ENCODE results near the gene PRDM16. TPM values are rescaled to one million over a fixed set of nuclear protein-coding genes. Genes with fewer than 3 reads are reported as not detected.
A peak's percentile ranks its signal among the peaks of the same experiment; 100 is the strongest.

Gene PRDM16
- total RNA-seq, 1 experiment from 2014 or later: 0.17 TPM

DNA sequence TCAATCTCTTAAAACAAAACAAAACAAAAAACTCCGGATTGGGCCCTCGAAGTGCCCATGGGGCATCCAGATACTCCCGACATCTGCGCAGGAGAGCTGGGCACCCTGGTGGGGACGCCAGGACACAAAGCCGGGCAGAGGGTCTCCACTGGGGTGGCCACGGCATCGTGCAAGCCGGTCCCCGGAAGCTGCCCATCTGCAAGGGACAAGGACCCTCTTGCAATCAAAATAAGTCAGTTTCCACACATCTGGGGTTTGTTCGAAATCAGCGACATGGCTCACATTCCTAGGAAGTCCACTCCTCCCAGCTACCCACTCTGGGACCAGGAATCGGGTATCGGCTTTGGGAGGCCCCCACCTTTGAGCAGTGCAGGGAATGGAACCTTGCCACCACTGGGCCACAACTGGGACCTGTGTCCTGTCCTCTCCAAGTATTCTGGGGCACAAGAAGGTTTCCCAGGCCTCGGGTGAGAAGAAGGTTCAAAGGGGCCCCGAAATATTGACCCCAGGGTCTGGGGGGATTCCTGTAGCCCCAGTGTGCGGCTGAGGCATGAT lies 4.6 kb upstream of the PRDM16 start:
- Histone ChIP-seq H4K8ac (replicated peaks; ENCODE audit: insufficient read length, low read depth, low read length) (no peak overlapping the region), H3T11ph (ENCODE audit: low read length) (no peak overlapping the region), H2BK20ac (ENCODE audit: low read depth, low read length, poor library complexity, severe bottlenecking) (no peak overlapping the region), H3K79me2 (ENCODE audit: insufficient read depth, low read length) (no peaks in the 10 kb centered on the region), H3K27ac (ENCODE audit: insufficient read length, low read depth, low read length) (no peak overlapping the region), H3K14ac (ENCODE audit: insufficient read depth, low read length) (no peak overlapping the region), H2AFZ (ENCODE audit: low read length) (no peak overlapping the region), H2BK12ac (ENCODE audit: insufficient read length, low read depth, low read length) (no peak overlapping the region), H2BK120ac (ENCODE audit: low read depth, low read length, poor library complexity, severe bottlenecking) (no peak overlapping the region), H3K23me2 (ENCODE audit: insufficient read length, low read depth, low read length, poor library complexity, severe bottlenecking) (peaks cover 10% of the 10 kb centered on the region), H2AK5ac (ENCODE audit: insufficient read length, low read length) (no peak overlapping the region), H3K4me1 (ENCODE audit: insufficient read depth, low read length) (no peaks in the 10 kb centered on the region), H3K4me2 (ENCODE audit: insufficient read depth, insufficient read length, low read length) (peak overlapping the region; percentile 46), H4K91ac (ENCODE audit: insufficient read length, low read depth, low read length) (no peak overlapping the region), H3K27me3 (ENCODE audit: insufficient read depth, low read length) (peaks cover 69% of the 10 kb centered on the region), H3K79me1 (ENCODE audit: insufficient read depth, low read depth, low read length, poor library complexity, severe bottlenecking) (no peaks in the 10 kb centered on the region), H4K20me1 (ENCODE audit: control insufficient read depth, insufficient read depth, insufficient read length) (no peaks in the 10 kb centered on the region), H3K9me3 (ENCODE audit: control insufficient read depth, low read depth, low read length) (no peaks in the 10 kb centered on the region), H3K23ac (ENCODE audit: insufficient read length, low read depth, low read length) (no peak overlapping the region), H3K18ac (ENCODE audit: insufficient read length, low read depth, low read length) (no peak overlapping the region), H2BK15ac (ENCODE audit: low read depth, low read length) (no peak overlapping the region), H3K56ac (ENCODE audit: insufficient read length, low read depth, low read length) (no peak overlapping the region), H3K9ac (ENCODE audit: extremely low read depth, insufficient read length, low read length) (no peak overlapping the region), H3K4ac (ENCODE audit: low read depth, low read length) (no peak overlapping the region), H2BK5ac (ENCODE audit: insufficient read length, low read length) (no peak overlapping the region), H4K5ac (ENCODE audit: insufficient read length, low read depth, low read length) (no peak overlapping the region)
- Mint-ChIP-seq H3K36me3 (ENCODE audit: insufficient read depth in 1 of 3, low read depth in 3 of 3) (no peaks in the 10 kb centered on the region), H3K27ac (no peak overlapping the region), H3K4me3 (peak overlapping the region in 1 of 2 experiments; percentile 73; a peak in 2 of 5 replicates), H3K4me1 (peaks cover 5 to 18% of the 10 kb centered on the region in 2 experiments), H3K27me3 (ENCODE audit: low read depth) (peaks cover 93% of the 10 kb centered on the region), H3K9me3 (no peaks in the 10 kb centered on the region)
- TF ChIP-seq, protein P1, sequence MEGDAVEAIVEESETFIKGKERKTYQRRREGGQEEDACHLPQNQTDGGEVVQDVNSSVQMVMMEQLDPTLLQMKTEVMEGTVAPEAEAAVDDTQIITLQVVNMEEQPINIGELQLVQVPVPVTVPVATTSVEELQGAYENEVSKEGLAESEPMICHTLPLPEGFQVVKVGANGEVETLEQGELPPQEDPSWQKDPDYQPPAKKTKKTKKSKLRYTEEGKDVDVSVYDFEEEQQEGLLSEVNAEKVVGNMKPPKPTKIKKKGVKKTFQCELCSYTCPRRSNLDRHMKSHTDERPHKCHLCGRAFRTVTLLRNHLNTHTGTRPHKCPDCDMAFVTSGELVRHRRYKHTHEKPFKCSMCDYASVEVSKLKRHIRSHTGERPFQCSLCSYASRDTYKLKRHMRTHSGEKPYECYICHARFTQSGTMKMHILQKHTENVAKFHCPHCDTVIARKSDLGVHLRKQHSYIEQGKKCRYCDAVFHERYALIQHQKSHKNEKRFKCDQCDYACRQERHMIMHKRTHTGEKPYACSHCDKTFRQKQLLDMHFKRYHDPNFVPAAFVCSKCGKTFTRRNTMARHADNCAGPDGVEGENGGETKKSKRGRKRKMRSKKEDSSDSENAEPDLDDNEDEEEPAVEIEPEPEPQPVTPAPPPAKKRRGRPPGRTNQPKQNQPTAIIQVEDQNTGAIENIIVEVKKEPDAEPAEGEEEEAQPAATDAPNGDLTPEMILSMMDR (conservative IDR thresholded peaks at IDR 0.05): no peak
- DNase-seq: no peak
- WGBS (ENCODE audit: extremely low coverage, insufficient read length, low lambda C conversion rate): no CpG with 5 or more reads among the region's 17 CpGs

Measured in H9 (cell line).